Colonic mucosa (tissue), 4 donors: Measurements from ENCODE around the gene ZNF564. TPM values are rescaled to one million over a fixed set of nuclear protein-coding genes. Genes with fewer than 3 reads are reported as not detected.
"Not testable (repeated sequence)": the region's sequence is repeated elsewhere in the genome, so short reads cannot be mapped to it uniquely, and the experiment has no call there.

ENCODE experiments used
- DNase-seq: peaks from one replicate; pipeline ENCODE4 v3.0.0-alpha.2; 2020
- H3K27ac ChIP-seq: fragments of 200-600 bp; one replicate; pipeline ENCODE4 v1.8.0; 2021
- H3K27me3 ChIP-seq: fragments of 200-600 bp; one replicate; pipeline ENCODE4 v1.8.0; 2021
- H3K36me3 ChIP-seq: fragments of 200-600 bp; one replicate; pipeline ENCODE4 v1.8.0; 2021
- H3K4me1 ChIP-seq: fragments of 200-600 bp; one replicate; pipeline ENCODE4 v1.8.0; 2021; ENCODE audit warnings: mild to moderate bottlenecking
- H3K4me3 ChIP-seq: fragments of 200-600 bp; one replicate; pipeline ENCODE4 v1.8.0; 2021
- H3K9ac ChIP-seq, 2 donors: one replicate each; pipeline ENCODE4 v1.7.0; 2013; ENCODE audit warnings: control low read depth in 2 of 2, low read depth in 2 of 2, low read length in 2 of 2
- H3K9me3 ChIP-seq: fragments of 200-600 bp; one replicate; pipeline ENCODE4 v1.8.0; 2021
- intact Hi-C: fragments of 100-400 bp; cut with DNase I; formaldehyde crosslinking; loops from one replicate; pipeline ENCODE4 v1.14.1; 2022
- total RNA-seq, 2 donors: library from RNA; stranded (reverse); fragmentation: NEBNext Ultra II Directional in 1 of 2; extraction: Animal tissue kit (Norgen Biotek cat#: 25700) in 1 of 2; gene quantifications; one replicate each; pipeline ENCODE4 v1.2.1, GENCODE V29; 2021
- TF ChIP-seq, protein P1 (sequence below): fragments of 200-600 bp; IDR thresholded peaks from one replicate; pipeline ENCODE4 v1.8.0; 2022; ENCODE audit warnings: antibody characterized with exemption, mild to moderate bottlenecking
- donor health status: healthy.
- donor health status: DM: no; HTN: no; CAD: no.
- donor health status: DM: no; HTN: no; CAD: no.

The ZNF564 gene
- total RNA-seq, 2 donors from 2014 or later, result 14.8 to 17.4 TPM

GRCh38 chr19:12497032-12497431 is 54.2 kb downstream of the ZNF564 start:
- TF ChIP-seq, protein P1, sequence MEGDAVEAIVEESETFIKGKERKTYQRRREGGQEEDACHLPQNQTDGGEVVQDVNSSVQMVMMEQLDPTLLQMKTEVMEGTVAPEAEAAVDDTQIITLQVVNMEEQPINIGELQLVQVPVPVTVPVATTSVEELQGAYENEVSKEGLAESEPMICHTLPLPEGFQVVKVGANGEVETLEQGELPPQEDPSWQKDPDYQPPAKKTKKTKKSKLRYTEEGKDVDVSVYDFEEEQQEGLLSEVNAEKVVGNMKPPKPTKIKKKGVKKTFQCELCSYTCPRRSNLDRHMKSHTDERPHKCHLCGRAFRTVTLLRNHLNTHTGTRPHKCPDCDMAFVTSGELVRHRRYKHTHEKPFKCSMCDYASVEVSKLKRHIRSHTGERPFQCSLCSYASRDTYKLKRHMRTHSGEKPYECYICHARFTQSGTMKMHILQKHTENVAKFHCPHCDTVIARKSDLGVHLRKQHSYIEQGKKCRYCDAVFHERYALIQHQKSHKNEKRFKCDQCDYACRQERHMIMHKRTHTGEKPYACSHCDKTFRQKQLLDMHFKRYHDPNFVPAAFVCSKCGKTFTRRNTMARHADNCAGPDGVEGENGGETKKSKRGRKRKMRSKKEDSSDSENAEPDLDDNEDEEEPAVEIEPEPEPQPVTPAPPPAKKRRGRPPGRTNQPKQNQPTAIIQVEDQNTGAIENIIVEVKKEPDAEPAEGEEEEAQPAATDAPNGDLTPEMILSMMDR, result no peak
- Histone ChIP-seq H3K36me3 (no peaks in the 10 kb centered on the region), H3K27me3 (no peaks in the 10 kb centered on the region), H3K9me3 (no peaks in the 10 kb centered on the region), H3K27ac (no peak overlapping the region), H3K9ac (no peak overlapping the region), H3K4me3 (no peak overlapping the region), H3K4me1 (no peaks in the 10 kb centered on the region)
- intact Hi-C loops, result no loop called here
- no peak for DNase-seq

GRCh38 chr19:12496480-12496879 is 54.8 kb downstream of the ZNF564 start:
- Histone ChIP-seq H3K4me1 (no peaks in the 10 kb centered on the region), H3K36me3 (no peaks in the 10 kb centered on the region), H3K9ac (no peak overlapping the region), H3K4me3 (no peak overlapping the region), H3K9me3 (no peaks in the 10 kb centered on the region), H3K27me3 (no peaks in the 10 kb centered on the region), H3K27ac (no peak overlapping the region)
- TF ChIP-seq, protein P1, result no peak
- intact Hi-C loops, result no loop called here
- no peak for DNase-seq

GRCh38 chr19:12495002-12495802 is 56.1 kb downstream of the ZNF564 start:
- no peaks in the 10 kb centered on the region for H3K4me1 ChIP-seq
- H3K4me3 ChIP-seq, result peak overlapping the region; percentile 58
- TF ChIP-seq, protein P1, result no peak
- H3K36me3 ChIP-seq, result no peaks in the 10 kb centered on the region
- no peaks in the 10 kb centered on the region for H3K9me3 ChIP-seq
- H3K9ac ChIP-seq, result peak overlapping the region; percentile 35 to 85
- intact Hi-C loops, result no loop called here
- peak; percentile 97 for DNase-seq
- H3K27me3 ChIP-seq, result no peaks in the 10 kb centered on the region
- peak overlapping the region; percentile 42 for H3K27ac ChIP-seq

GRCh38 chr19:12494260-12494860 is 56.9 kb downstream of the ZNF564 start:
- no peak overlapping the region for H3K4me3 ChIP-seq

GRCh38 chr19:12486265-12486783 is 65.0 kb downstream of the ZNF564 start:
- intact Hi-C loops, H3K4me3 ChIP-seq, DNase-seq, H3K36me3 ChIP-seq, H3K4me1 ChIP-seq, H3K9ac ChIP-seq, H3K9me3 ChIP-seq, H3K27me3 ChIP-seq, H3K27ac ChIP-seq: not testable (repeated sequence)

More at GRCh38 chr19:12494260-12494860, 56.9 kb downstream of the ZNF564 start:
- H3K27ac ChIP-seq, result no peak overlapping the region
- intact Hi-C loops, result no loop called here
- H3K27me3 ChIP-seq, result no peaks in the 10 kb centered on the region
- TF ChIP-seq, protein P1, result no peak
- peak overlapping the region in 1 of 2 donors; percentile 35 for H3K9ac ChIP-seq
- no peaks in the 10 kb centered on the region for H3K9me3 ChIP-seq
- DNase-seq, result no peak
- no peaks in the 10 kb centered on the region for H3K36me3 ChIP-seq
- H3K4me1 ChIP-seq, result no peaks in the 10 kb centered on the region

- no peak overlapping the region for H3K27ac ChIP-seq
- H3K4me3 ChIP-seq, result no peak overlapping the region
- no peaks in the 10 kb centered on the region for H3K27me3 ChIP-seq
Measured at GRCh38 chr19:12485571-12485970, 65.7 kb downstream of the ZNF564 start.

More at GRCh38 chr19:12485571-12485970, 65.7 kb downstream of the ZNF564 start:
- Histone ChIP-seq H3K4me1 (no peaks in the 10 kb centered on the region), H3K9me3 (no peaks in the 10 kb centered on the region), H3K36me3 (no peaks in the 10 kb centered on the region), H3K9ac (peak overlapping the region in 1 of 2 donors; percentile 86)
- intact Hi-C loops, result no loop called here
- DNase-seq, result no peak
- TF ChIP-seq, protein P1, result no peak
